GM19455 (cell line): Measurements from ENCODE around the gene RNU1-1.
"Not testable (repeated sequence)": the region's sequence is repeated elsewhere in the genome, so short reads cannot be mapped to it uniquely, and the experiment has no call there.

Experiments used
- ATAC-seq: cut with Tn5 transposase; IDR thresholded peaks from one replicate; pipeline ENCODE4 v1.9.1; 2021; ENCODE audit not compliant: unreplicated experiment

The RNU1-1 gene

DNA sequence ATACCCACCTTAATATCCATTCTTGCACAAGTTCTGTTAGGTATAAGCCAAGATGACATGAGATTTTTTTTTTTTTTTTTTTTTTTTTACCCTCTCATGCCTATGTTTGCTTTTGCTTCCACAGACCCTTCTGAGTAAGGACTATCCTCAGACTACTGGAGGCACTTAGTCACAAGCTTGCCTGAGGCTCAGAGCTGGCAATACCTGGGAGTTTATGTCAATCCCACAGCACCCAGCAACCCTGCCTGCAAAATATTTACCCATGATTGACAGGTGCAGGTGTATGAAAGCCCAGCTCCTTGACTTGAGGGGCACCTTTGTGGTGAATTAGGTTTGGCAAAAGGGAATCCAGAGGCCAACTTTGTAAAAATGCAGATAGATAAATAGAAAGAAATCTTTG, 11.7 kb upstream of the RNU1-1 start:
- not testable (repeated sequence) for ATAC-seq

DNA sequence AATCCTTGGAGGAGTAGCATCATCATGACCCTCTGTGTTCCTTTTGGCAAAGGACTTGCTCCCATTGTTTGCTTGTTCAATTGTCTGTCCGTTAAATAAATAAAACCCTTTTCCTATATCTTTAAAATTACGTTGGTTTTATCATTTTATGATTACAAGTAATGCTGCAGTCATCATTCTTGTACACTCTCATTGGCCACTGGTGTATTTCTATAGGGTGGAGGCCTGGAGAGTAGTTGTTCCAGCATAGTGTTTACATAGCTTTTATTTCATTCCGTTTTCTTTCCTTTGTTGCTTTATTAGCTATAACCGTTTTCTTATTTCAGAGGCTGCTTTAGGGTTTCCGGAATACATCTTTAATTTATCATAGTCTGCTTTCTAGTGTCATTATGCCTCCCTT, 7.6 kb upstream of the RNU1-1 start:
- not testable (repeated sequence) for ATAC-seq

DNA sequence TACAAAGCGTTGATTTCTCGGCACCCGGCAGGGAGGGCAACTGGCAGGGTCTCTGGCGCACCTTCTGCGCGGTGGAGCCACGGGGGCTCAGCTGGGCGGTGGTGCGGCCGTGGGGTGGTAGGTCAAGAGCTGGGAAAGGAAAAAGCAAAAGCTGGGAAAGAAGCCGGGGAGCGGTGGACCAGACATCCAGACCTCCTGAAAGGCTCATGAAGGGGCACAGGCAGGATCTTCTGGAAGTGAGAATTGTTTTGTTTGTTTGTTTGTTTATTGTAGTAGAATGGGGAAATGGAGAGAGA, 7.2 kb upstream of the RNU1-1 start:
- no peak for ATAC-seq

DNA sequence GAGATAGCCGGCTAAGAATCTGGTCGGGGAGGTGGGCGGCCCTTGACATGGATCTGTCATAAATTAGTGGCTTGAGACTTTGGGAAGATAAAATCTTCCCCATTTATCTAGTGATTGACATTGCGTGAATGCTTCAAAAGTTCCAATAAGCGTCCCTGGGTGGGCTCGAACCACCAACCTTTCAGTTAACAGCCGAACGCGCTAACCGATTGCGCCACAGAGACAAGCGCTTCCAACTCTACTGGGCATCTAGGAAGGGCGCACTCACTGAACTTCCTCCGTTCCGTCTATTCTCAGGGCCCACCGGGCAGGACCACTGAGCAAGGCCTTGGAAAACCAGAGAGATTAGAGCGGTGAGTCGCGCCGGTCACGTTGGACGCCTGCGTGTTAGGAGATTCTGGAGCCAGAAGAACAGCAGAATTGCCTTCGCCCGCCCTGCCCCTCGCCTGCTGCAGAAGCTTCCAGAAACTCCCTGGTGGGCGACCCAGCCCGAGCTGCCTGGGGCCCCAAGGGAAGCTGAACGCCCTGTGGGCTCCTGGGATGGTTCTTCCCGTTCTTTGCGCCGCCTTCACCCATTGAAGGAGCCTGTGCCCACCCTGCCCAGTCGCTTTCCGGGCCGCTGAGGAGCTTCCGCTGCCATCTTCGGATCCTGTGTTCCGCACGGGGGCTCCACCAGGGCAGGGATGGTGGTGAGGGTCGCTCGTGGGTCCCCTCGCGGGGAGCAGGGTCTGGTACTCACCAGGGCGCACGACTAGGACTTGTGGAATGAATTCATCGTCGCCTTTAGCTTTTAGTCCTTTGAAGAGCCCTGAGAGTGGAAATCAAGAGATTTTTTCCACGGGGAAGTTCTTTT, 6.6 kb upstream of the RNU1-1 start:
- ATAC-seq = not testable (repeated sequence)

DNA sequence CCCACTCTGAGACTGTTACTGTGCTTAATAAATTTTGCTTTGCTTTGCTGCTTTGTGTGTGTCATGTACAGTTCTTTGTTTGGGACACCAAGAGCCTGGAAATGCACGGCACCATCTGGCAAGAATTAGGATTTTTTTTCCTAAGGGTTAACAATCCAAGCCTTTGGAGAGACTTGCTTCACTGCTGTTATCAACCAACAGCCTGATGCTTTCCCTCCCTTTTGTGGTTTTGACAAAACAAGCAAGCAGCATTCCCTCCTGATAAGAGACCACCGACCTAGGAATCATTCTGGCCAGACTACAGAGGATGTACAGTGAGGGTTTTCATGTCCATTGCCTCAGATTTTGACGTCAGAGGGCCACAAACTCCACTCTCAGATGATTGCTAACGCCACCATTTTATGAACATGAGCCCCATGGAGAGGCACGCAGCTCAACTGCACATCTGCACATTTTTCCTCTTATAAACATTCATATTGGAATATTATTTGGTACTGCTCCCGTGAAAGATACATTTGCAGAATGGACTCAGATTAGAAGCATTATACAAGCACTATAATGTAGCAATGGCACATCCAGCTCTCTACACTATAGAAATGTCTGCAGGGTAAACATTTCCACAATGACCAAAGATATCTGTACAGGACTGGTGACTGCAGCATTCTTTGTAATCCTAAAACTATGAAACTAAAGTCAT, 5.3 kb upstream of the RNU1-1 start:
- not testable (repeated sequence) for ATAC-seq

DNA sequence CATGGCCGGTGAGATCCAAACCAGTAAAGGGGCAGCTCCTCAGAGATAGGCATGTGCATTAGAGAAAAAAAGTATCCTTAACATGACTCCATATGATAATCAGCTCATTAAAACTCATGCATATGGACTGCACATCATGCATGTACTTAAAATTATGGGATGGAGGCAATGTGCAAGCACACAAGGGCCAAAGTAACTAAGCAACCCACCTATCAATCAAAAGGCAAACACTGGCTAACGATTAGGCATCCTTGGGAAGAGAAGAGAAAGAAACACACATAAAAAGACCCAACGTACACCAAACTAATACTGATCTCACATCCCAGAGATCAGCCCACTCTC, 4.8 kb upstream of the RNU1-1 start:
- not testable (repeated sequence) for ATAC-seq

DNA sequence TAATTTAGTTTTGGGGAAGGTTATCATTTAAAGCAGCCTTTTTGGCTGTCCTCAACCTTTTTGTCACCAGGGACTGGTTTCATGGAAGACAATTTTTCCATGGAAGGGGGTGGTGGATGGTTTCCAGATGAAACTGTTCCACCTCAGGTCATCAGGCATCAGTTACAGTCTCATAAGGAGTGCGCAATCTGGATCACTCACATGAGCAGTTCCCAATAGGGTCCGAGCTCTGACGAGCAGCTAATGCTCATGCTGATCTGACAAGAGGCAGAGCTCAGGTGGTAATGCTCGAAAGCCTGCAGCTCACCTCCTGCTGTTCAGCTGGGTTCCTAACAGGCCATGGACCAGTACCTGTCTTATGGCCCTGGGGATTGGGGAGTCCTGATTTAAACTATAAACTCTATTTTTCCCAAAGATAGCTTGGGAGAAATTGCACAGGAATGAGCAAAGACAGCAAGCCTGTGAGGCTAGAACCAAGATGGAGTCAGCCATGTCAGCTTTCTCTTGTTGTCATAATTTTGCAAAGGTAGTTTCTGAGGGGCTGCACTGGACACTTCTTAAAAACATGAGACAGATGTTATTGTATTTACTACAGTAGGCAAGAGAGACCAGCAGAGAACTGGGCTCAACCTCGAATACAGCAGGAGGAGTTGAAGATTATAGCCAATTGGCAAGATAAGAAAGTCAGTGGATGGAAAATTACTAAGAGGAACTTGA, 2.8 kb upstream of the RNU1-1 start:
- ATAC-seq = not testable (repeated sequence)

DNA sequence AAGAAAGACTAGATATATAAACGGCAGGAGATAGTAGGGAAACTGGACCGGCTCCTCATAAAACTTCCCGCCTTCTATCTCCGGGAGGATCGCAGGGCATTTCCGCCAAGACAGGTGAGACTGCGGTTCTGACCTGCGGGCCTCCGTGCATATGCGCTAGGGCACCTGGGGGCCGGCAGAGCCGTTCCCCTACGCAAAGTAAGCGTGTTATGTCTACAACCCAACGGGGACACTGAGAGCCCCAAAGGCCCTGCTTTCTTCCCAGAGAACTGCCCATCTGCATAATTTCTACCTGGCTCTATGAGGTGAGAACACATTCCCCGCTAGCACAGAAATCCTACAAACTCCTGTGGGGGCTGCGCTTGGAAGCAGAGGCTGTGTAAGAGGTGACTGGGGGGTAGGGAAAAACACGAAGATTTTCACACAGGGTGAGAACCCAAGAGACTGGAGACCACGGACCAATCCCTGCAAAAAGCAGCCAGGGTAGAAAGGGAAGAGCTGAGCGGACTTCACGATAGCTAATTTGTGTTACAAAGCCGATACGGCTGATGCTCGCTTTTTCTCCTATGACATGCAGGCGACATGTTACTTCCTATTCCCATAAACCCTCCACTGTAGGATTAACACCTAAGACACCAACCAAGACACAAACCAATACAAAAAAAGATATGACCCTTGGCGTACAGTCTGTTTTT, 526 bp downstream of the RNU1-1 start:
- ATAC-seq = peak; percentile 94

DNA sequence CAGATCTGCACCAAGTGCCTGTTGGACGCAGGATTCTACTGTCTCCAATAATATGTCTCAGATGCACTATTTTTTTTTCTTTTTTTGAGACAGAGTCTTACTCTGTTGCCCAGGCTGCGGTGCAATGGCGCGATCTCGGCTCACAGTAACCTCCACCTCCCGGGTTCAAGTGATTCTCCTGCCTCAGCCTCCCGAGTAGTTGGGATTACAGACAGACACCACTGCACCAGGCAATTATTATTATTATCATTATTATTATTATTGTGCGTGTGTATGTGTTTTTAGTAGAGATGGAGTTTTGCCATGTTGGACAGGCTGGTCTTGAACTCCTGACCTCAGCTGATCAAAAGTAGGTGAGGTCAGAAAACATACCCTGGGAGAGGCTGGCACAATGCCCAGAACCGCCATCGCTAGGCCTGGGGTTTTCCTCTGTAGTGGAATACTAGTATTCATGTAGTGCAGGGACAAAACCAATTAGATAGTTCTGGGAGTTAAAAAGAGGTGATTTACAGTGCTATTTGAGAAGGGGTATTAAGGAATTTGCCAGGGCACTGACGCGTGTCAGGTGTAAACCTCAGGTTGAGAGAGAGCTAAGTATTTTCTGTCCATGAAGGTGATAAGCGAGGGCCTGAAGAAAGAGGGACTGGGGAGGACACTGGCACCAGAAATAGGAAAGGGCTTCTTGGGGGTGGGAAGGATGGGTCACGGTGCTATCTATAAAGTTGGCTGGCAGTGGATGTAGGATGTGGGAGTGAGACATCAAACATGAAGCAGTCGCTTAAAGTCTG, 1.3 kb downstream of the RNU1-1 start:
- ATAC-seq = not testable (repeated sequence)

DNA sequence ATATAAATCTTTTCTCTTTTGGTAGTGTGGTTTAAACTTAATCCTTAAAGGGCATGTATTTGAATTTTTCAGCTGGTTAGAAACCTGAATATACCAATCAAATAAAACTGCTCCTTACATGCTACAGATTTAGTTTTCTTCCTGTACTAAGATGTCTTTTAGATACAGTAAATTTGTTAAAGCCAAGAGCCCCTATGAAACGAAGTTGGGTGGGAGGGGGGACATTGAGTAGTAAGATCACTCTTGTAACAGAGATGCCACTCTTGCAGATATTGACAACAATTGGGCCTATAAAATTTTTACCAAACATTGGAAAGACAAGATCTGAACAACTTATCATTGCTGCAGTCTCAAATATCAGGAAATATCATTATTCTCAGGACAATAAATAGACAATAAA, 2.2 kb downstream of the RNU1-1 start:
- not testable (repeated sequence) for ATAC-seq

DNA sequence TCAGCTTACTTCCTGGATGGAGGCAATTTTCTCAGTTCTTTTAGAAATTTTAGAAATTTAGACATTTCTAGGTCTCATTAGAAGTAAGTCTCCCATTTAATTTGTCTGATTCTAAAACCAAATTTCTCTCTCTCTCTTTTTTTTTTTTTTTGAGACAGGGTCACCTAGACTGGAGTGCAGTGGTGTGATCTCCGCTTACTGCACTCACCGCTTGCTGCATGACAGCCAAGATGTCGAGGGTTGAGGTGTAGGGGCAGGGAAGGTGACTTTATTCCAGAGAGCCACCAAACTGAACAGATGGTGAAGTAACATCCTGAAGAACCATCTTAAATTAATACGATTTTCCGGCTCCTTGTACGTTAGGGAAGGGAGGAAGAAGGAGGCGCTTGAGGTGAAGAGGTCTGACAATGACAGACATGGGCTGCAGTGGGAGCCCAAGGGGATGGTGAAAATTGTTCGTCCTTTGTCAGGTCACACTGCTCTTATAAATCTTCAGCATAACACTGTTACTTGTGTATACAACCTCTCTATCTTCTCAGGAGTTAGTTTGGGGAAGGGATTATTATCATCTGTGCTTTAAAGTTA, 5.1 kb downstream of the RNU1-1 start:
- ATAC-seq = not testable (repeated sequence)

DNA sequence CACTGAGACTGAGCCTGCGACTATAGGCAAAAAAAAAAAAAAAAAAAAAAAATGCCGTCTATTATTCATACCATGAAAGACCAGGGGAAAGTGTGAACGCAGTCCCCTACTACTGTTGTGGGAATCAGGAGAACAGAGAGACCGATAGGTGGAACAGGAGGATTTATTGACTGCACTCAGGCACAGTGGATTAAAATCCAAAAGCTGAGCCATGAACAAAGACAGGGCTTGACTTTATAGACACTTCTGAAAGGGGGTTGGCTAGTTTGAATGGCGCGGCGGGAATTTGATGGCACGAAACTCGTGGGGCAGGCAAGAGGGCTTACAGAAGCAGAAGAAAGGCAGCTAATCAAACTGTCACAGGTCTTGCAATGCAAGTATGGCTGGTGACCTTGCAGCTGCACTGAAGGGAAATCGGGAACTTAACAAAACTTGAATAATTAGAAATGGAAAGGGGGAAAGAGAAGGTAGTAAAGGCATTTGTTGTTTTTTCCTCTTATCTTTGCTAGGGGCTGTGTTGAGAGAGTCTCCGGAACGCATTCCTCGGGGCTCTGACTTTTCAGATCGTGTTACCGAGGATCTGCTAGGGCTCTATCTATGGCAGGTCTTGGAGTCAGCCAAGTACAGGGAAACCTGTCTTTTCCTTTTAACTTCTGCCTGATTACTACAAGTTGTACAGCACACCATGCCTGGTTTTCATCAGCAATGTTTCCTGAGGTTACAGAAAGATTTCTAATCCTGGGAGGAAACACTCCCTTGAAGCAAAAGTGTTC, 7.5 kb downstream of the RNU1-1 start:
- not testable (repeated sequence) for ATAC-seq

DNA sequence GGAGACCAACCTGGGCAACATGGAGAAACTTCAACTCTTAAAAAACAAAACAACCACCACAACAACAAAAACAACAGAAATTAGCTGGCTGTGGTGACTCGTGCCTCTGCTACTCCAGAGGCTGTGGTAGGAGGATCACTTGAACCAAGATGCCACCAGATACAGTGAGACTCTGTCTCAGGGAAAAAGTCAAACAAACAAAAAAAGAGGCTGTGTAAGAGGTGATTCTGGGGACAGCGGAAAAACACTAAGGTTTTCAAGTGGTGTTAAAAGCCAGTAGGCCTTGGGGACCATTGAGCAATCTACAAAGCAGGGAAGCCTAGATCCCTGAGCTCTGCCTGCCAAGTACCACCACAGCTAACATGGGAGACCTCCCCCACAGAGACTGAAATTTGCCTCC, 8.2 kb downstream of the RNU1-1 start:
- not testable (repeated sequence) for ATAC-seq

DNA sequence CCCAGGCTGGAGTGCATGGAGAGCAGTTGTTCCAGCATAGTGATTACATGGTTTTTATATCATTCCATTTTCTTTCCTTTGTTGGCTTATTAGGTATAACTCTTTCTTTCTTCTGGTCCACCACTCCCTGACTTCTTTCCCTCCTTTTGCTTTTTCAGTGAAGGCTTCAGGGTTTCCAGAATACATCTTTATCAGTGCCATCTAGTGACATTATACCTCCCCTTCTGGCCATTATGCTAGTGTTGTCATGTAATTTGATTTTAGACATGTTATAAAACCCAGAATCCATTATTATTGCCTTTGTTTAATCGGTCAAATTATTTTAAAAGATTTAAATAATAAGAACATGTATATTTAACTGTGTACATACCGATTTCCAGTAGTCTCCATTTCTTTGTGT, 10.6 kb downstream of the RNU1-1 start:
- ATAC-seq = no peak

DNA sequence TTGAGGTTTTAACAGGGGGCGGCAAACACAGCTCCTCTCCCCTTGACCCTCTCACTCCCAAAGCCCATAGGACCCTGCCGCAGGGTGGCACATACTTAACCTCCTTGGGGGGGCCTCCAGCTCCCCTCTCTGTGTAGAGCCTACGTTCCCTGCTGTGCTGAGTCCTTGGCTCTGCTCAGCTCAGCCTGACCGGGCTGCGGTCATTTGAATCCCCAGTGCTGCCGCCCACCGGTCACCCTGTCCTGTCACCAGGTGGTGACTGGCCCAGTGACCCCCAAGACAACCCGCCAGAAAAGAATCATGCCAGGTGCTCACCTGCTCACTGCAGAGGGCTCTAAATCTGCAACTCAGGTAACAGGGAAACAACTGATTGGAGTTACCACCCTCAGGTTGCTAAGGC, 12.6 kb downstream of the RNU1-1 start:
- not testable (repeated sequence) for ATAC-seq

DNA sequence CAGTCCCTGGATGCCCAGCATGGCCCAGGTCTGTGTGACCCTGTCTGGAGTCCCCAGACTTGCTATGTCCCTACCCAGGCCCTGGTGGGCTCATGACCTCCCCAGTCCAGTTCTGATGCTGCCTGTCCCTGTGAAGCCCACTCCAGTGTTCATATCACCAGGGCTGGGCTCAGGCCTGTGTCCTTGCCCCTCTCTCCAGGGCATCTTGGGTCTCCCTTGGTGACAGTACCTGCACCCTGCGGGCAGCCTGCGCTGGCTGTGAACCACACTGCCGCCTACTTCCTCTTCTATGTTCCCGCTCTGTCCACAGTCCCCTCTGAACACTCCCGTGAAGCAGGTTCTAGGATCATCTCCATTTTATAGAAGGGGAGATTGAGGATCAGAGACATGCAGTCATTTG, 13.1 kb downstream of the RNU1-1 start:
- ATAC-seq = not testable (repeated sequence)

DNA sequence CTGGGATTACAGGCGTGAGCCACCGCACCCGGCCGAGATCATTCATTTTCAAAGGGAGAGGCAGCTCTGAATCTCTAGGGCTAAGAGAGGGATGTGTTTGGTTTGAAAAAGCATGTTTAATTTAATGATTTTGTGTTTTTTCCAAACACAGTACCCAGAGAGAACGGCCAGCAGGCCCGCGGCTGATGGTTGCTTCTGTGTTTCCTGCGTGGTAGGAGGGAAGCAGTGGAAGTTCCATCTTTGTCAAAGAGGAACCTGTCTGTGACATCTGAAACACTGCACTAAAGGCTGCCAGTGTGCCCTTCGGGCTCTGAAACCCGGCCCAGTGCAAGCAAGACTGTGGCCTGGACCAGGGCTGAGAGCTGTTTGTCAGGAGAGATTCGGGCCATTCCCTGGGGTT, 13.6 kb downstream of the RNU1-1 start:
- not testable (repeated sequence) for ATAC-seq

DNA sequence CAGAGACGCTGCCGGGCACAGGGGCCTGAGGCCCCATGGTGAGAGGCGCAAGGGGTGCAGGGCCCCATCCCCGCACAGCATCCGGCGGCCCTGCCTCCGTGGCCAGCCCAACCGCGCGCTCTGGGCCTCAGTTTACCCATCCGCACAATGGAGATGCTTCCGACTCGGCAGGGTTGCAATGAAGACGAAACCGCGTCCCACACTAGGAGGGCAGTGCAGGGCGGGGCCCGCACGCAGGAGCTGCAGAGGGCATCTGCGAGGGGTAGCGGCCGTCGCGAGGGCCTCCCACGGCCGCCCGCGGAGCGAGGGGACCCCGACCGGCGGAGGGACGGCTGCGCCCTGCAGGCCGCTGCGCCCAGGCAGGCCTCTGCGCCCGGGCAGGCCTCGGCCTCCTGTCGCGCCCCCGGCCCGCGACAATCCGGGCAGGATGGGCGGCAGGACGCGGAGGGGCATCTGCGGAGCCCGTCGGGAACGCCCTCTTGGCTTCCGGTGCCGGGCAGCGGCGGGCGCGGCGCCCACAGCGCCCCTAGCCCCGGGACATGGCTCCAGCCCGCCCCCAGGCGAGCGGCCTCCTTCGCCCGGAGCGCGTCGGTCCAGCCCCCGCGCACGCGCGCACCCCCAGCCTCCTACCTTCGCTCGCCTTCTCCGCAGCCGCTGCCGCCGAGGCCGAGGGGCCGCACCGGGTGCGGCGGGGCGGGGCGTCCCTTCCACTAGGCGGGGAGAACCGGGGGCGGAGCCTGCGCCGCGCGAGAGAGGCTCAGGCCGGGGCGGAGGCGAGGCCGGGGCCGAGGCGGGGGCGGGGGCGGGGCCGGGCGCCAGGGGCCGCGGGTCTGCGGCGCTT, 15.3 kb downstream of the RNU1-1 start:
- peak; percentile 62 for ATAC-seq

DNA sequence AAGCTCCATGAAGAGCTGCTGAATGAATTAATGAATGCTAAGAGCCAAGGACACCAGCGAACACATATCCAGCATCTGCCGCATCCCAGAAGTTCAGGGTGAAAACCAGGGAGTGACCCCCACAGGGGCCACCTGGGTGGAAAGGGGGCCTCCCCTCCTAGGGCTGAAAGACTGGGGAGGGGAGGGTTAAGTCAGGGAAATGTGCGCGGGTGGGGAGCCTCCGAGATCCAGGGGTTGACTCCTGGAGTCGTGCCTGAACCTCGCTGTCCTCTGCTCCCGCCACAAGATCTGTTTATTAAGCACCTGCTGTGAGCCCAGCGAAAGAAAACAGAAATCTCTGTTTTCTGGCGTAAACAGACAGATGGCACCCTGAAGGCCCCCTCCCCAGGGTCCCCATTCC, 16.0 kb downstream of the RNU1-1 start:
- not testable (repeated sequence) for ATAC-seq
